ENCODE data around the gene GPRIN1.

DNA sequence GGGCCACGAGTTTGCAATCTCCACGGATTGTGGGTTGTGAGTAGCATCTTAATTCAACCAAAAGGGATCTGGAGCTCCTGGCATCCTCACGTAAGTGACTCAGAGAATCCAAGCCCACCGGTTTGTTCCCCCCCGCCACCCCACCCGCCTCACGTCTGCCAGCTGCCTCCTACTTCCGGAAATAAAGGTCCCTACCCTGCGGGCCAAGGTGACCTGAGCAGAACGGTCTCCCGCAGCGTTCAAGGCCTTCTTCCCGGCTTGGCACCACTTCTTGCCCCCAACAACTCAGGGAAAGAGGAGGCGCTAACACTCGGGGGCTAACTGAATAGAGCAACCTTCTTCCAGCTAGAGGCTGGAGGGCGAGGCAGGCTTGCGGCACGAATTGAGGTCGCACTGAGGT lies 8.8 kb upstream of the GPRIN1 start:
- TF ChIP-seq, protein P1, sequence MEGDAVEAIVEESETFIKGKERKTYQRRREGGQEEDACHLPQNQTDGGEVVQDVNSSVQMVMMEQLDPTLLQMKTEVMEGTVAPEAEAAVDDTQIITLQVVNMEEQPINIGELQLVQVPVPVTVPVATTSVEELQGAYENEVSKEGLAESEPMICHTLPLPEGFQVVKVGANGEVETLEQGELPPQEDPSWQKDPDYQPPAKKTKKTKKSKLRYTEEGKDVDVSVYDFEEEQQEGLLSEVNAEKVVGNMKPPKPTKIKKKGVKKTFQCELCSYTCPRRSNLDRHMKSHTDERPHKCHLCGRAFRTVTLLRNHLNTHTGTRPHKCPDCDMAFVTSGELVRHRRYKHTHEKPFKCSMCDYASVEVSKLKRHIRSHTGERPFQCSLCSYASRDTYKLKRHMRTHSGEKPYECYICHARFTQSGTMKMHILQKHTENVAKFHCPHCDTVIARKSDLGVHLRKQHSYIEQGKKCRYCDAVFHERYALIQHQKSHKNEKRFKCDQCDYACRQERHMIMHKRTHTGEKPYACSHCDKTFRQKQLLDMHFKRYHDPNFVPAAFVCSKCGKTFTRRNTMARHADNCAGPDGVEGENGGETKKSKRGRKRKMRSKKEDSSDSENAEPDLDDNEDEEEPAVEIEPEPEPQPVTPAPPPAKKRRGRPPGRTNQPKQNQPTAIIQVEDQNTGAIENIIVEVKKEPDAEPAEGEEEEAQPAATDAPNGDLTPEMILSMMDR (IDR thresholded peaks at IDR 0.05; ENCODE audit: low read depth, low read length, poor library complexity, severe bottlenecking) = no peak
- TF ChIP-seq EZH2phosphoT487 (IDR thresholded peaks at IDR 0.05; ENCODE audit: borderline replicate concordance, low read length) = no peak

All from DOHH2 (cell line).